ENCODE results near the gene ATOH7. TPM values are rescaled to one million over a fixed set of nuclear protein-coding genes. Genes with fewer than 3 reads are reported as not detected.

Gene ATOH7
- total and polyA plus RNA-seq, 9 of the 15 experiments (the other 6 are each of a cell fraction or from before 2014, with no cell fraction given), result not detected

- FAIRE-seq, result no peak
- TF ChIP-seq HNRNPLL (IDR thresholded peaks at IDR 0.05; ENCODE audit: low read depth, low read length, poor library complexity, severe bottlenecking) (no peak), GTF2F1 (IDR thresholded peaks at IDR 0.05; ENCODE audit: low read depth, low read length) (no peak), TCF3 (CRISPR knock-in tag; IDR thresholded peaks at IDR 0.05) (no peak), SMARCC2 (IDR thresholded peaks at IDR 0.05; ENCODE audit: low read depth) (no peak), ZBTB1 (CRISPR knock-in tag; IDR thresholded peaks at IDR 0.05; ENCODE audit: borderline replicate concordance, low read depth) (no peak), MAFG (tag; conservative IDR thresholded peaks at IDR 0.05) (peak; percentile 40), E2F8 (IDR thresholded peaks at IDR 0.05; ENCODE audit: low read depth, partially characterized antibody) (no peak), KLF16 (IDR thresholded peaks at IDR 0.05) (no peak), SP1 (CRISPR knock-in tag; IDR thresholded peaks at IDR 0.05) (no peak), RAD51 (IDR thresholded peaks at IDR 0.05; ENCODE audit: borderline replicate concordance, low read depth) (no peak), SNRNP70 (optimal IDR thresholded peaks at IDR 0.05; ENCODE audit: low read depth, low read length) (no peak), TCF7 (IDR thresholded peaks at IDR 0.05; ENCODE audit: borderline replicate concordance) (no peak), HMGN3 (IDR thresholded peaks at IDR 0.05; ENCODE audit: borderline replicate concordance, extremely low read depth, insufficient read length, low read depth, low read length) (no peak), ZNF316 (IDR thresholded peaks at IDR 0.05) (peak; percentile 42; the same call in 1 of the 2 replicates), NR2C1 (IDR thresholded peaks at IDR 0.05) (no peak), NR2C1 (tag; IDR thresholded peaks at IDR 0.05) (no peak), KAT2B (IDR thresholded peaks at IDR 0.05; ENCODE audit: low read depth, low read length) (no peak), MEIS2 (IDR thresholded peaks at IDR 0.05; ENCODE audit: partially characterized antibody) (peak; percentile 6), ETS2 (tag; IDR thresholded peaks at IDR 0.05; ENCODE audit: borderline replicate concordance, poor library complexity, severe bottlenecking) (no peak)
- TF ChIP-seq, protein P1, sequence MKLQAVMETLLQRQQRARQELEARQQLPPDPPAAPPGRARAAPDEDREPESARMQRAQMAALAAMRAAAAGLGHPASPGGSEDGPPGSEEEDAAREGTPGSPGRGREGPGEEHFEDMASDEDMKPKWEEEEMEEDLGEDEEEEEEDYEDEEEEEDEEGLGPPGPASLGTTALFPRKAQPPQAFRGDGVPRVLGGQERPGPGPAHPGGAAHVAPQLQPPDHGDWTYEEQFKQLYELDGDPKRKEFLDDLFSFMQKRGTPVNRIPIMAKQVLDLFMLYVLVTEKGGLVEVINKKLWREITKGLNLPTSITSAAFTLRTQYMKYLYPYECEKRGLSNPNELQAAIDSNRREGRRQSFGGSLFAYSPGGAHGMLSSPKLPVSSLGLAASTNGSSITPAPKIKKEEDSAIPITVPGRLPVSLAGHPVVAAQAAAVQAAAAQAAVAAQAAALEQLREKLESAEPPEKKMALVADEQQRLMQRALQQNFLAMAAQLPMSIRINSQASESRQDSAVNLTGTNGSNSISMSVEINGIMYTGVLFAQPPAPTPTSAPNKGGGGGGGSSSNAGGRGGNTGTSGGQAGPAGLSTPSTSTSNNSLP (IDR thresholded peaks at IDR 0.05; ENCODE audit: borderline replicate concordance, low read depth, low read length), result no peak
Observed at GRCh38 chr10:68275600-68276126, 43.8 kb upstream of the ATOH7 start.

More at GRCh38 chr10:68275600-68276126, 43.8 kb upstream of the ATOH7 start:
- no peak overlapping the region for H3K27ac ChIP-seq (ENCODE audit: extremely low read depth, low read depth, low read length)
- H3K9me1 ChIP-seq (ENCODE audit: control insufficient read depth, insufficient read depth, low read length), result no peaks in the 10 kb centered on the region
- POLR2A ChIA-PET, result interaction anchor here (0.6 to 0.7 kb wide), 2 partner anchors 25 to 46 kb away, joined by 3 read pairs; no protein-coding TSS in a partner anchor
- peaks cover 2% of the 10 kb centered on the region for H3K9me3 ChIP-seq (replicated peaks; ENCODE audit: control insufficient read depth, insufficient read depth, low read depth, low read length)
- no peak overlapping the region for H2AFZ ChIP-seq (ENCODE audit: low read depth, low read length)
- H3K4me2 ChIP-seq (ENCODE audit: insufficient read depth, low read length), result no peak overlapping the region
- no peaks in the 10 kb centered on the region for H4K20me1 ChIP-seq (replicated peaks; ENCODE audit: control insufficient read depth, insufficient read depth, low read length)
- no peak overlapping the region for H3K4me3 ChIP-seq
- CTCF ChIA-PET (ENCODE audit: low intra/inter-chr PET ratio), result no interaction called here
- intact Hi-C loops (cut with micrococcal nuclease), result no loop called here
- no peak for DNase-seq (ENCODE audit: extremely low read depth in 1 of 4, low spot score in 3 of 4)
- H3K27me3 ChIP-seq (ENCODE audit: control insufficient read depth in 2 of 2, insufficient read depth in 2 of 2, low read length in 2 of 2), result no peaks in the 10 kb centered on the region; a peak in 1 of 5 replicates
- H3K9ac ChIP-seq (ENCODE audit: insufficient read depth in 1 of 2, low read depth in 2 of 2, low read length in 2 of 2), result no peak overlapping the region
- no TSS peak for BruUV-seq (replicated peaks)
- in situ Hi-C loops (cut with MboI), result no loop called here
- WGBS (ENCODE audit: insufficient coverage, low coverage, missing lambda C conversion rate), result 9% methylated on average over 2 of the region's 2 CpGs
- ATAC-seq, result no peak
- no peaks in the 10 kb centered on the region for H3K36me3 ChIP-seq (ENCODE audit: control insufficient read depth, insufficient read depth, low read length)
- no peaks in the 10 kb centered on the region for H3K79me2 ChIP-seq (ENCODE audit: control insufficient read depth, insufficient read depth, low read length)
- H3K4me1 ChIP-seq (replicated peaks in 1 of 2; ENCODE audit: control insufficient read depth in 2 of 2, insufficient read depth in 2 of 2, low read length in 2 of 2), result peaks cover 0 to 5% of the 10 kb centered on the region in 2 experiments; a peak in 3 of 5 replicates

All from K562 (cell line).